ENCODE data around the gene SLC30A10. TPM values are rescaled to one million over a fixed set of nuclear protein-coding genes. Genes with fewer than 3 reads are reported as not detected.
A peak's percentile ranks its signal among the peaks of the same experiment; 100 is the strongest.

SLC30A10 gene
- total and polyA plus RNA-seq, 2 of the 13 experiments (the other 11 are each of a cell fraction or from before 2014, with no cell fraction given): 20.9 to 30.2 TPM

DNA sequence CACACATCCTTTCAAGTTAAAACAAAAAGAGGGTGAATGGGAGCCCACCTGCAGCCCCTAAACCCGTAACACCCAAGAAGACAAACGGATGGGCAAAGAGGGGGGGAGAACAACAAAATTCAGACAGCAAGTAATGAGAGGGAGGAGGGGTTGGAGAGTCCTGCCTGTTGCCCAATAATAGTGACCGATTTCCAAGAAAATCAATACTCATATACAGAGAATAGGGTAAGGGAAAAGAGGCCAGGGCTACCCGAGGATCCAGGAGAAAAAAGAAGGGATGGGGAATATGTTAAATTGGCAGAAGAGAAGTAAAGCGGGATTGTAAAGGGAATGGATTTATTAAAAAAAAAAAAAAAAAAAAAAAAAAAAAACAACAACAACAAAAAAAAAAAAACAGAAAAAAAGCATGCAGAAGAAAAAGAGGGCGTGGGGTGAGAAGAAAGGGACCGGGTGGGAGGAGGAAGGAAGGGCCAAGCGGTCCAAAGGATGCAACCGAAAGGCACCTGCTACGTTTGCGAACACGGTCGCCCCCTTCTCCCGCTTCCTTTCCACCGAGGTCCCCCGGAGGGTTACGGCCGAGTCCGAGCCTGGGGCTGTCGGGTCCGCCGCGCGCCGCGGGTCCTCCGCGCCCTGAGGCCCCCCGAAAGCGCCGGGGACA lies 930 bp downstream of the SLC30A10 start (continued):
- TF ChIP-seq, protein P1, sequence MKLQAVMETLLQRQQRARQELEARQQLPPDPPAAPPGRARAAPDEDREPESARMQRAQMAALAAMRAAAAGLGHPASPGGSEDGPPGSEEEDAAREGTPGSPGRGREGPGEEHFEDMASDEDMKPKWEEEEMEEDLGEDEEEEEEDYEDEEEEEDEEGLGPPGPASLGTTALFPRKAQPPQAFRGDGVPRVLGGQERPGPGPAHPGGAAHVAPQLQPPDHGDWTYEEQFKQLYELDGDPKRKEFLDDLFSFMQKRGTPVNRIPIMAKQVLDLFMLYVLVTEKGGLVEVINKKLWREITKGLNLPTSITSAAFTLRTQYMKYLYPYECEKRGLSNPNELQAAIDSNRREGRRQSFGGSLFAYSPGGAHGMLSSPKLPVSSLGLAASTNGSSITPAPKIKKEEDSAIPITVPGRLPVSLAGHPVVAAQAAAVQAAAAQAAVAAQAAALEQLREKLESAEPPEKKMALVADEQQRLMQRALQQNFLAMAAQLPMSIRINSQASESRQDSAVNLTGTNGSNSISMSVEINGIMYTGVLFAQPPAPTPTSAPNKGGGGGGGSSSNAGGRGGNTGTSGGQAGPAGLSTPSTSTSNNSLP (IDR thresholded peaks at IDR 0.05; ENCODE audit: low read depth, low read length): no peak
- TF ChIP-seq ZNF431 (CRISPR knock-in tag; IDR thresholded peaks at IDR 0.05; ENCODE audit: borderline replicate concordance, low read depth) (0 out of 2 replicates have a peak, but pooled peaks have one; percentile 8), KMT2B (CRISPR knock-in tag; IDR thresholded peaks at IDR 0.05) (no peak), EEA1 (CRISPR knock-in tag; IDR thresholded peaks at IDR 0.05; ENCODE audit: borderline replicate concordance) (no peak), SPEN (CRISPR knock-in tag; IDR thresholded peaks at IDR 0.05; ENCODE audit: low read depth) (peak; percentile 40; the same call in 1 of the 2 replicates), NFYC (CRISPR knock-in tag; IDR thresholded peaks at IDR 0.05) (no peak), ZNF615 (CRISPR knock-in tag; IDR thresholded peaks at IDR 0.05; ENCODE audit: borderline replicate concordance) (no peak), ZNF160 (CRISPR knock-in tag; IDR thresholded peaks at IDR 0.05) (no peak), NAIF1 (CRISPR knock-in tag; IDR thresholded peaks at IDR 0.05; ENCODE audit: borderline replicate concordance) (peak; percentile 56; the same call in 1 of the 2 replicates)
- TF ChIP-seq, protein P2, sequence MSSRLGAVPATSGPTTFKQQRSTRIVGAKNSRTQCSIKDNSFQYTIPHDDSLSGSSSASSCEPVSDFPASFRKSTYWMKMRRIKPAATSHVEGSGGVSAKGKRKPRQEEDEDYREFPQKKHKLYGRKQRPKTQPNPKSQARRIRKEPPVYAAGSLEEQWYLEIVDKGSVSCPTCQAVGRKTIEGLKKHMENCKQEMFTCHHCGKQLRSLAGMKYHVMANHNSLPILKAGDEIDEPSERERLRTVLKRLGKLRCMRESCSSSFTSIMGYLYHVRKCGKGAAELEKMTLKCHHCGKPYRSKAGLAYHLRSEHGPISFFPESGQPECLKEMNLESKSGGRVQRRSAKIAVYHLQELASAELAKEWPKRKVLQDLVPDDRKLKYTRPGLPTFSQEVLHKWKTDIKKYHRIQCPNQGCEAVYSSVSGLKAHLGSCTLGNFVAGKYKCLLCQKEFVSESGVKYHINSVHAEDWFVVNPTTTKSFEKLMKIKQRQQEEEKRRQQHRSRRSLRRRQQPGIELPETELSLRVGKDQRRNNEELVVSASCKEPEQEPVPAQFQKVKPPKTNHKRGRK (CRISPR knock-in tag; IDR thresholded peaks at IDR 0.05): peak; percentile 88
- TF ChIP-seq, protein P3, sequence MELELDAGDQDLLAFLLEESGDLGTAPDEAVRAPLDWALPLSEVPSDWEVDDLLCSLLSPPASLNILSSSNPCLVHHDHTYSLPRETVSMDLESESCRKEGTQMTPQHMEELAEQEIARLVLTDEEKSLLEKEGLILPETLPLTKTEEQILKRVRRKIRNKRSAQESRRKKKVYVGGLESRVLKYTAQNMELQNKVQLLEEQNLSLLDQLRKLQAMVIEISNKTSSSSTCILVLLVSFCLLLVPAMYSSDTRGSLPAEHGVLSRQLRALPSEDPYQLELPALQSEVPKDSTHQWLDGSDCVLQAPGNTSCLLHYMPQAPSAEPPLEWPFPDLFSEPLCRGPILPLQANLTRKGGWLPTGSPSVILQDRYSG (CRISPR knock-in tag; IDR thresholded peaks at IDR 0.05): no peak
- TF ChIP-seq, protein P4, sequence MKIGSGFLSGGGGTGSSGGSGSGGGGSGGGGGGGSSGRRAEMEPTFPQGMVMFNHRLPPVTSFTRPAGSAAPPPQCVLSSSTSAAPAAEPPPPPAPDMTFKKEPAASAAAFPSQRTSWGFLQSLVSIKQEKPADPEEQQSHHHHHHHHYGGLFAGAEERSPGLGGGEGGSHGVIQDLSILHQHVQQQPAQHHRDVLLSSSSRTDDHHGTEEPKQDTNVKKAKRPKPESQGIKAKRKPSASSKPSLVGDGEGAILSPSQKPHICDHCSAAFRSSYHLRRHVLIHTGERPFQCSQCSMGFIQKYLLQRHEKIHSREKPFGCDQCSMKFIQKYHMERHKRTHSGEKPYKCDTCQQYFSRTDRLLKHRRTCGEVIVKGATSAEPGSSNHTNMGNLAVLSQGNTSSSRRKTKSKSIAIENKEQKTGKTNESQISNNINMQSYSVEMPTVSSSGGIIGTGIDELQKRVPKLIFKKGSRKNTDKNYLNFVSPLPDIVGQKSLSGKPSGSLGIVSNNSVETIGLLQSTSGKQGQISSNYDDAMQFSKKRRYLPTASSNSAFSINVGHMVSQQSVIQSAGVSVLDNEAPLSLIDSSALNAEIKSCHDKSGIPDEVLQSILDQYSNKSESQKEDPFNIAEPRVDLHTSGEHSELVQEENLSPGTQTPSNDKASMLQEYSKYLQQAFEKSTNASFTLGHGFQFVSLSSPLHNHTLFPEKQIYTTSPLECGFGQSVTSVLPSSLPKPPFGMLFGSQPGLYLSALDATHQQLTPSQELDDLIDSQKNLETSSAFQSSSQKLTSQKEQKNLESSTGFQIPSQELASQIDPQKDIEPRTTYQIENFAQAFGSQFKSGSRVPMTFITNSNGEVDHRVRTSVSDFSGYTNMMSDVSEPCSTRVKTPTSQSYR (CRISPR knock-in tag; IDR thresholded peaks at IDR 0.05; ENCODE audit: borderline replicate concordance): peak; percentile 70; the same call in 1 of the 2 replicates
- TF ChIP-seq, protein P5, sequence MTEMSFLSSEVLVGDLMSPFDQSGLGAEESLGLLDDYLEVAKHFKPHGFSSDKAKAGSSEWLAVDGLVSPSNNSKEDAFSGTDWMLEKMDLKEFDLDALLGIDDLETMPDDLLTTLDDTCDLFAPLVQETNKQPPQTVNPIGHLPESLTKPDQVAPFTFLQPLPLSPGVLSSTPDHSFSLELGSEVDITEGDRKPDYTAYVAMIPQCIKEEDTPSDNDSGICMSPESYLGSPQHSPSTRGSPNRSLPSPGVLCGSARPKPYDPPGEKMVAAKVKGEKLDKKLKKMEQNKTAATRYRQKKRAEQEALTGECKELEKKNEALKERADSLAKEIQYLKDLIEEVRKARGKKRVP (CRISPR knock-in tag; IDR thresholded peaks at IDR 0.05): peak in 1 of 2 experiments; percentile 90; a peak in 2 of 4 replicates
